IPS-18a (cell line): ENCODE measurements around the gene CLDN4.

Source experiments
- H3K27ac ChIP-seq: one replicate; pipeline ENCODE4 v1.5.1; 2013; ENCODE audit warnings: low read length
- H3K27me3 ChIP-seq: one replicate; pipeline ENCODE4 v1.6.1; 2013; ENCODE audit warnings: mild to moderate bottlenecking, low read length; ENCODE audit not compliant: control insufficient read depth, insufficient read depth
- H3K36me3 ChIP-seq: one replicate; pipeline ENCODE4 v1.6.1; 2013; ENCODE audit warnings: low read depth, low read length; ENCODE audit not compliant: control insufficient read depth
- H3K4me1 ChIP-seq: one replicate; pipeline ENCODE4 v1.6.1; 2013; ENCODE audit warnings: low read depth, low read length; ENCODE audit not compliant: control insufficient read depth
- H3K4me3 ChIP-seq: one replicate; pipeline ENCODE4 v1.5.1; 2013; ENCODE audit warnings: low read length
- H3K9ac ChIP-seq: one replicate; pipeline ENCODE4 v1.6.1; 2013; ENCODE audit warnings: mild to moderate bottlenecking, low read length, moderate library complexity
- H3K9me3 ChIP-seq: one replicate; pipeline ENCODE4 v1.6.1; 2013; ENCODE audit warnings: low read depth, low read length; ENCODE audit not compliant: control insufficient read depth

Gene CLDN4

GRCh38 chr7:73869011-73869798 is 38.4 kb downstream of the CLDN4 start:
- H3K9me3 ChIP-seq, result no peaks in the 10 kb centered on the region
- no peaks in the 10 kb centered on the region for H3K27me3 ChIP-seq
- H3K27ac ChIP-seq, result no peak overlapping the region
- no peak overlapping the region for H3K9ac ChIP-seq
- H3K4me3 ChIP-seq, result no peak overlapping the region
- no peaks in the 10 kb centered on the region for H3K36me3 ChIP-seq
- peaks cover 10% of the 10 kb centered on the region for H3K4me1 ChIP-seq

GRCh38 chr7:73870041-73870492 is 39.3 kb downstream of the CLDN4 start:
- no peaks in the 10 kb centered on the region for H3K9me3 ChIP-seq
- no peak overlapping the region for H3K27ac ChIP-seq
- H3K9ac ChIP-seq, result no peak overlapping the region
- H3K4me3 ChIP-seq, result no peak overlapping the region
- peaks cover 10% of the 10 kb centered on the region for H3K4me1 ChIP-seq
- no peaks in the 10 kb centered on the region for H3K36me3 ChIP-seq
- H3K27me3 ChIP-seq, result no peaks in the 10 kb centered on the region

GRCh38 chr7:73871163-73872011 is 40.6 kb downstream of the CLDN4 start:
- Histone ChIP-seq H3K9me3 (no peaks in the 10 kb centered on the region), H3K36me3 (no peaks in the 10 kb centered on the region), H3K27me3 (no peaks in the 10 kb centered on the region), H3K27ac (no peak overlapping the region), H3K9ac (no peak overlapping the region), H3K4me3 (no peak overlapping the region), H3K4me1 (peaks cover 10% of the 10 kb centered on the region)

GRCh38 chr7:73872056-73872908 is 41.5 kb downstream of the CLDN4 start:
- Histone ChIP-seq H3K9ac (no peak overlapping the region), H3K27me3 (no peaks in the 10 kb centered on the region), H3K27ac (no peak overlapping the region), H3K4me3 (no peak overlapping the region), H3K4me1 (peaks cover 10% of the 10 kb centered on the region), H3K36me3 (no peaks in the 10 kb centered on the region), H3K9me3 (no peaks in the 10 kb centered on the region)

- Histone ChIP-seq H3K4me3 (no peak overlapping the region), H3K4me1 (no peaks in the 10 kb centered on the region), H3K27me3 (no peaks in the 10 kb centered on the region), H3K9me3 (no peaks in the 10 kb centered on the region), H3K36me3 (no peaks in the 10 kb centered on the region), H3K27ac (no peak overlapping the region), H3K9ac (no peak overlapping the region)
These were observed 45.6 kb downstream of the CLDN4 start for GRCh38 chr7:73876361-73876760.

- Histone ChIP-seq H3K27me3 (no peaks in the 10 kb centered on the region), H3K9me3 (no peaks in the 10 kb centered on the region), H3K36me3 (no peaks in the 10 kb centered on the region), H3K27ac (no peak overlapping the region), H3K9ac (no peak overlapping the region), H3K4me1 (no peaks in the 10 kb centered on the region), H3K4me3 (no peak overlapping the region)
These were observed 46.2 kb downstream of the CLDN4 start for GRCh38 chr7:73876973-73877372.

GRCh38 chr7:73879977-73880681 is 49.3 kb downstream of the CLDN4 start:
- no peaks in the 10 kb centered on the region for H3K4me1 ChIP-seq
- H3K36me3 ChIP-seq, result no peaks in the 10 kb centered on the region
- no peak overlapping the region for H3K27ac ChIP-seq
- no peak overlapping the region for H3K4me3 ChIP-seq
- H3K9me3 ChIP-seq, result no peaks in the 10 kb centered on the region
- H3K9ac ChIP-seq, result no peak overlapping the region
- no peaks in the 10 kb centered on the region for H3K27me3 ChIP-seq

- no peaks in the 10 kb centered on the region for H3K9me3 ChIP-seq
- H3K9ac ChIP-seq, result no peak overlapping the region
- no peak overlapping the region for H3K4me3 ChIP-seq
- H3K36me3 ChIP-seq, result no peaks in the 10 kb centered on the region
- no peaks in the 10 kb centered on the region for H3K27me3 ChIP-seq
- no peak overlapping the region for H3K27ac ChIP-seq
- H3K4me1 ChIP-seq, result no peaks in the 10 kb centered on the region
These were observed 50.0 kb downstream of the CLDN4 start for GRCh38 chr7:73880755-73881328.

- H3K27me3 ChIP-seq, result no peaks in the 10 kb centered on the region
- H3K9me3 ChIP-seq, result no peaks in the 10 kb centered on the region
- no peaks in the 10 kb centered on the region for H3K36me3 ChIP-seq
- H3K27ac ChIP-seq, result no peak overlapping the region
- no peak overlapping the region for H3K9ac ChIP-seq
- H3K4me1 ChIP-seq, result no peaks in the 10 kb centered on the region
- no peak overlapping the region for H3K4me3 ChIP-seq
These were observed 50.7 kb downstream of the CLDN4 start for GRCh38 chr7:73881352-73882046.

- Histone ChIP-seq H3K9ac (no peak overlapping the region), H3K9me3 (no peaks in the 10 kb centered on the region), H3K4me3 (no peak overlapping the region), H3K36me3 (no peaks in the 10 kb centered on the region), H3K27ac (no peak overlapping the region), H3K4me1 (no peaks in the 10 kb centered on the region), H3K27me3 (no peaks in the 10 kb centered on the region)
These were observed 51.2 kb downstream of the CLDN4 start for GRCh38 chr7:73882047-73882402.
